ENCODE results near the gene SUGCT. TPM values are rescaled to one million over a fixed set of nuclear protein-coding genes. Genes with fewer than 3 reads are reported as not detected.
A peak's percentile ranks its signal among the peaks of the same experiment; 100 is the strongest.

Gene SUGCT
- total RNA-seq, 2 experiments from 2014 or later, result not detected

GRCh38 chr7:40382145-40382544, 247.3 kb downstream of the SUGCT start:
- no peak overlapping the region for H3K4me2 ChIP-seq (ENCODE audit: low read length)
- no peaks in the 10 kb centered on the region for H3K4me1 ChIP-seq (ENCODE audit: insufficient read depth, low read length, poor library complexity, severe bottlenecking)
- DNase-seq (ENCODE audit: low spot score), result no peak
- no peak overlapping the region for H3K4me3 ChIP-seq (ENCODE audit: low read depth, low read length, poor library complexity, severe bottlenecking)
- intact Hi-C loops (cut with micrococcal nuclease; ENCODE audit: unreplicated experiment), result no loop called here
- H3K27ac ChIP-seq (ENCODE audit: low read depth, low read length, poor library complexity, severe bottlenecking), result no peak overlapping the region
- H3K36me3 ChIP-seq (ENCODE audit: insufficient read depth, low read length), result no peaks in the 10 kb centered on the region
- no peaks in the 10 kb centered on the region for H3K9me3 ChIP-seq (ENCODE audit: low read length)
- no peaks in the 10 kb centered on the region for H4K20me1 ChIP-seq (ENCODE audit: insufficient read depth, low read length)
- H3K9me2 ChIP-seq (ENCODE audit: insufficient read depth, low read length), result no peaks in the 10 kb centered on the region
- TF ChIP-seq EZH2phosphoT487 (IDR thresholded peaks at IDR 0.05; ENCODE audit: borderline replicate concordance, low read depth, low read length), result no peak
- no peak for TF ChIP-seq CTCF (conservative IDR thresholded peaks at IDR 0.05; ENCODE audit: low read length)
- H3K79me2 ChIP-seq (ENCODE audit: insufficient read depth, low read depth, low read length), result no peaks in the 10 kb centered on the region
- H2AFZ ChIP-seq (ENCODE audit: low read length), result no peak overlapping the region
- BruUV-seq (replicated peaks), result no TSS peak
- ChIA-PET CTCF (ENCODE audit: unreplicated experiment) (no interaction called here), POLR2A (no interaction called here)

DNA sequence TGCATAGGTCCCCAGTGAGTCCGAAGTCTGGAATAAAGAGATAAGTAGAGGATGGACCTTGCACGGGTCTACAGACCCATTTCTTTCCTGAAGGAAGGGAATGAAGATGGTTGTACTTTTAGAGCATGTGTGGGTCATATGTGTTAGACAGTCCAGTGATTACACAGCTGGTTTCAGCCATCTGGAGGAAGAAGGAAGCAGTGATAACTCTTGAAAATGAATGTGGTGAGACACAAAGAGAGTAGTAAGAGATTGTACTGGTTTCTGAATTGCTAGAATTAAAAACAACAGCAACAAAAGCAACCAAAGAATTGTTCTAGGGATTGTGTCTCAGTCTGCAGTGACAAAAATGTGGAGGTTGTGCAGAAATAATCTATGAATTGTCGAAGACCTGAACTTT, 258.9 kb downstream of the SUGCT start:
- intact Hi-C loops (cut with micrococcal nuclease; ENCODE audit: unreplicated experiment), result no loop called here
- no TSS peak for BruUV-seq (replicated peaks)

DNA sequence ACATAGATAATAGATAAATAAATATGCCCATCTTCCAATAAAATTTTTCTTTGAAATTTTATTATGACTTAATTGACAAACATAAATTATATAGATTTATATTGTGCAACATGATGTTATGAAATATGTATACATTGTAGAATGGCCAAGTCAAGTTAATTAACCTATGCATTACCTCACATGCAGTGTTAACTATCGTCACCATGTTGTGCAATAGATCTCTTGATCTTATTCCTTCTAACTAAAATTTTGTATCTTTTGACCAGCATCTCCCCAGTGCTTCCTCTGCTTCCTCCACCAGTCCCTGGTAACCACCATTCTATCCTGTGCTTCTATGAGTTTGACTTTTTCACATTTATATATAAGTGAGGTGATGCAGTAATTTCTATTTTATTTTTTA, 259.6 kb downstream of the SUGCT start:
- H3K4me3 ChIP-seq (ENCODE audit: low read depth, low read length, poor library complexity, severe bottlenecking), result no peak overlapping the region
- no peak overlapping the region for H3K4me2 ChIP-seq (ENCODE audit: low read length)
- no peaks in the 10 kb centered on the region for H3K4me1 ChIP-seq (ENCODE audit: insufficient read depth, low read length, poor library complexity, severe bottlenecking)
- no peaks in the 10 kb centered on the region for H3K9me2 ChIP-seq (ENCODE audit: insufficient read depth, low read length)
- H3K9me3 ChIP-seq (ENCODE audit: low read length), result no peaks in the 10 kb centered on the region
- ChIA-PET CTCF (ENCODE audit: unreplicated experiment) (no interaction called here), POLR2A (no interaction called here)
- H3K27ac ChIP-seq (ENCODE audit: low read depth, low read length, poor library complexity, severe bottlenecking), result no peak overlapping the region
- DNase-seq (ENCODE audit: low spot score), result no peak
- intact Hi-C loops (cut with micrococcal nuclease; ENCODE audit: unreplicated experiment), result no loop called here
- H2AFZ ChIP-seq (ENCODE audit: low read length), result no peak overlapping the region
- no peak for TF ChIP-seq EZH2phosphoT487 (IDR thresholded peaks at IDR 0.05; ENCODE audit: borderline replicate concordance, low read depth, low read length)
- TF ChIP-seq CTCF (conservative IDR thresholded peaks at IDR 0.05; ENCODE audit: low read length), result no peak
- no TSS peak for BruUV-seq (replicated peaks)
- H3K79me2 ChIP-seq (ENCODE audit: insufficient read depth, low read depth, low read length), result no peaks in the 10 kb centered on the region
- no peaks in the 10 kb centered on the region for H3K36me3 ChIP-seq (ENCODE audit: insufficient read depth, low read length)
- H4K20me1 ChIP-seq (ENCODE audit: insufficient read depth, low read length), result no peaks in the 10 kb centered on the region

More for the DNA sequence above, 258.9 kb downstream of the SUGCT start:
- Histone ChIP-seq H3K9me3 (ENCODE audit: low read length) (no peaks in the 10 kb centered on the region), H3K4me2 (ENCODE audit: low read length) (no peak overlapping the region), H3K36me3 (ENCODE audit: insufficient read depth, low read length) (no peaks in the 10 kb centered on the region), H3K4me3 (ENCODE audit: low read depth, low read length, poor library complexity, severe bottlenecking) (no peak overlapping the region), H4K20me1 (ENCODE audit: insufficient read depth, low read length) (no peaks in the 10 kb centered on the region), H3K27ac (ENCODE audit: low read depth, low read length, poor library complexity, severe bottlenecking) (no peak overlapping the region), H3K9me2 (ENCODE audit: insufficient read depth, low read length) (no peaks in the 10 kb centered on the region), H3K79me2 (ENCODE audit: insufficient read depth, low read depth, low read length) (no peaks in the 10 kb centered on the region), H2AFZ (ENCODE audit: low read length) (no peak overlapping the region), H3K4me1 (ENCODE audit: insufficient read depth, low read length, poor library complexity, severe bottlenecking) (no peaks in the 10 kb centered on the region)
- ChIA-PET POLR2A (no interaction called here), CTCF (ENCODE audit: unreplicated experiment) (no interaction called here)
- TF ChIP-seq EZH2phosphoT487 (IDR thresholded peaks at IDR 0.05; ENCODE audit: borderline replicate concordance, low read depth, low read length) (no peak), CTCF (conservative IDR thresholded peaks at IDR 0.05; ENCODE audit: low read length) (no peak)
- DNase-seq (ENCODE audit: low spot score), result peak; percentile 9

Data from OCI-LY7 (cell line).